GM12878 (cell line): ENCODE measurements around the gene FMNL3. TPM values are rescaled to one million over a fixed set of nuclear protein-coding genes. Genes with fewer than 3 reads are reported as not detected.

Source experiments
- BCL3 ChIP-seq: IDR thresholded peaks from 2 replicates; pipeline ENCODE4 v1.6.1; 2011; ENCODE audit warnings: borderline replicate concordance, low read depth, mild to moderate bottlenecking, moderate library complexity, low read length; ENCODE audit not compliant: insufficient read depth, poor library complexity, severe bottlenecking
- DPF2 ChIP-seq: fragments of 450-650 bp; IDR thresholded peaks from 2 replicates; pipeline ENCODE4 v1.6.1; 2017; ENCODE audit warnings: mild to moderate bottlenecking
- FOS ChIP-seq: IDR thresholded peaks from 3 replicates; pipeline ENCODE4 v1.6.1; 2011; ENCODE audit warnings: borderline replicate concordance; ENCODE audit not compliant: insufficient read length; ENCODE audit errors: extremely low read depth
- HDGF ChIP-seq: fragments of 450-650 bp; IDR thresholded peaks from 2 replicates; pipeline ENCODE4 v1.6.1; 2016; ENCODE audit warnings: antibody characterized with exemption
- NR2C1 ChIP-seq: fragments of 450-650 bp; IDR thresholded peaks from 2 replicates; pipeline ENCODE4 v1.6.1; 2017; ENCODE audit warnings: antibody characterized with exemption, mild to moderate bottlenecking, moderate library complexity
- NRF1 ChIP-seq: conservative IDR thresholded peaks from 2 replicates; pipeline ENCODE4 v1.6.1; 2011; ENCODE audit warnings: mild to moderate bottlenecking, low read depth, low read length, improper control_type of control experiment
- POLR2AphosphoS5 ChIP-seq: IDR thresholded peaks from 2 replicates; pipeline ENCODE4 v1.6.1; 2011; ENCODE audit warnings: mild to moderate bottlenecking, low read length, inconsistent platforms
- SREBF2 ChIP-seq: IDR thresholded peaks from 2 replicates; pipeline ENCODE4 v1.6.1; 2012; ENCODE audit warnings: mild to moderate bottlenecking, low read length
- TAF1 ChIP-seq: IDR thresholded peaks from 2 replicates; pipeline ENCODE4 v1.6.1; 2011; ENCODE audit warnings: mild to moderate bottlenecking, low read depth, low read length, borderline replicate concordance
- TARDBP ChIP-seq: IDR thresholded peaks from 2 replicates; pipeline ENCODE4 v1.6.1; 2016; ENCODE audit warnings: borderline replicate concordance
- ZNF207 ChIP-seq: fragments of 450-650 bp; IDR thresholded peaks from 2 replicates; pipeline ENCODE4 v1.6.1; 2014; ENCODE audit warnings: antibody characterized with exemption, mild to moderate bottlenecking, borderline replicate concordance
- ZNF622 ChIP-seq: fragments of 450-650 bp; IDR thresholded peaks from 2 replicates; pipeline ENCODE4 v1.6.1; 2017; ENCODE audit warnings: mild to moderate bottlenecking, inconsistent platforms
- polyA plus RNA-seq, 11 experiments: library from polyadenylated mRNA; depleted of rRNA in 4 of 11; unstranded in 6 of 11; stranded (reverse) in 5 of 11; fragments of >200 nt; fragmentation: Nextera tagmentation in 4 of 11; fragmentation: Illumina TruSeq in 1 of 11; extraction: Ambion mirVana in 4 of 11; extraction: Trizol in 1 of 11; gene quantifications; 1 replicate in 1 of 11; 2 replicates in 10 of 11; pipeline versions ENCODE4 v1.2.1 to v1.2.3, GENCODE V29; 2011 to 2016; ENCODE audit warnings: inconsistent platforms in 2 of 11, missing spikeins in 2 of 11, low read depth in 1 of 11
- total RNA-seq, 4 experiments: library from RNA; depleted of rRNA in 3 of 4; stranded (reverse); fragments of >200 nt in 3 of 4; fragmentation: Illumina TruSeq in 1 of 4; extraction: Trizol in 1 of 4; gene quantifications; 2 replicates each; pipeline versions ENCODE4 v1.2.1 to v1.2.3, GENCODE V29; 2013 to 2021
- TF ChIP-seq, protein P1 (sequence below): fragments of 450-650 bp; IDR thresholded peaks from 2 replicates; pipeline ENCODE4 v1.6.1; 2016; ENCODE audit warnings: mild to moderate bottlenecking, moderate library complexity, borderline replicate concordance
- TF ChIP-seq, protein P2 (sequence below): fragments of 450-650 bp; IDR thresholded peaks from 2 replicates; pipeline ENCODE4 v1.6.1; 2018; ENCODE audit warnings: borderline replicate concordance, mild to moderate bottlenecking; ENCODE audit not compliant: partially characterized antibody
- TF ChIP-seq, protein P3 (sequence below): fragments of 450-650 bp; IDR thresholded peaks from 2 replicates; pipeline ENCODE4 v1.6.1; 2017; ENCODE audit warnings: mild to moderate bottlenecking
- TF ChIP-seq, protein P4 (sequence below): fragments of 450-650 bp; formaldehyde crosslinking; IDR thresholded peaks from 2 replicates; pipeline ENCODE4 v1.4.0; 2022; ENCODE audit warnings: mild to moderate bottlenecking, moderate library complexity

Gene FMNL3
- total and polyA plus RNA-seq, 10 of the 15 experiments (the other 5 are each of a cell fraction or from before 2014, with no cell fraction given) = 3.0 to 64.9 (median 30.9) TPM

GRCh38 chr12:49703647-49704137 lies 3.5 kb downstream of the FMNL3 start (continued):
- no peak for TF ChIP-seq FOS
- TF ChIP-seq, protein P1, sequence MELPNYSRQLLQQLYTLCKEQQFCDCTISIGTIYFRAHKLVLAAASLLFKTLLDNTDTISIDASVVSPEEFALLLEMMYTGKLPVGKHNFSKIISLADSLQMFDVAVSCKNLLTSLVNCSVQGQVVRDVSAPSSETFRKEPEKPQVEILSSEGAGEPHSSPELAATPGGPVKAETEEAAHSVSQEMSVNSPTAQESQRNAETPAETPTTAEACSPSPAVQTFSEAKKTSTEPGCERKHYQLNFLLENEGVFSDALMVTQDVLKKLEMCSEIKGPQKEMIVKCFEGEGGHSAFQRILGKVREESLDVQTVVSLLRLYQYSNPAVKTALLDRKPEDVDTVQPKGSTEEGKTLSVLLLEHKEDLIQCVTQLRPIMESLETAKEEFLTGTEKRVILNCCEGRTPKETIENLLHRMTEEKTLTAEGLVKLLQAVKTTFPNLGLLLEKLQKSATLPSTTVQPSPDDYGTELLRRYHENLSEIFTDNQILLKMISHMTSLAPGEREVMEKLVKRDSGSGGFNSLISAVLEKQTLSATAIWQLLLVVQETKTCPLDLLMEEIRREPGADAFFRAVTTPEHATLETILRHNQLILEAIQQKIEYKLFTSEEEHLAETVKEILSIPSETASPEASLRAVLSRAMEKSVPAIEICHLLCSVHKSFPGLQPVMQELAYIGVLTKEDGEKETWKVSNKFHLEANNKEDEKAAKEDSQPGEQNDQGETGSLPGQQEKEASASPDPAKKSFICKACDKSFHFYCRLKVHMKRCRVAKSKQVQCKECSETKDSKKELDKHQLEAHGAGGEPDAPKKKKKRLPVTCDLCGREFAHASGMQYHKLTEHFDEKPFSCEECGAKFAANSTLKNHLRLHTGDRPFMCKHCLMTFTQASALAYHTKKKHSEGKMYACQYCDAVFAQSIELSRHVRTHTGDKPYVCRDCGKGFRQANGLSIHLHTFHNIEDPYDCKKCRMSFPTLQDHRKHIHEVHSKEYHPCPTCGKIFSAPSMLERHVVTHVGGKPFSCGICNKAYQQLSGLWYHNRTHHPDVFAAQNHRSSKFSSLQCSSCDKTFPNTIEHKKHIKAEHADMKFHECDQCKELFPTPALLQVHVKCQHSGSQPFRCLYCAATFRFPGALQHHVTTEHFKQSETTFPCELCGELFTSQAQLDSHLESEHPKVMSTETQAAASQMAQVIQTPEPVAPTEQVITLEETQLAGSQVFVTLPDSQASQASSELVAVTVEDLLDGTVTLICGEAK = no peak
- TF ChIP-seq ZNF207 = no peak
- TF ChIP-seq, protein P2, sequence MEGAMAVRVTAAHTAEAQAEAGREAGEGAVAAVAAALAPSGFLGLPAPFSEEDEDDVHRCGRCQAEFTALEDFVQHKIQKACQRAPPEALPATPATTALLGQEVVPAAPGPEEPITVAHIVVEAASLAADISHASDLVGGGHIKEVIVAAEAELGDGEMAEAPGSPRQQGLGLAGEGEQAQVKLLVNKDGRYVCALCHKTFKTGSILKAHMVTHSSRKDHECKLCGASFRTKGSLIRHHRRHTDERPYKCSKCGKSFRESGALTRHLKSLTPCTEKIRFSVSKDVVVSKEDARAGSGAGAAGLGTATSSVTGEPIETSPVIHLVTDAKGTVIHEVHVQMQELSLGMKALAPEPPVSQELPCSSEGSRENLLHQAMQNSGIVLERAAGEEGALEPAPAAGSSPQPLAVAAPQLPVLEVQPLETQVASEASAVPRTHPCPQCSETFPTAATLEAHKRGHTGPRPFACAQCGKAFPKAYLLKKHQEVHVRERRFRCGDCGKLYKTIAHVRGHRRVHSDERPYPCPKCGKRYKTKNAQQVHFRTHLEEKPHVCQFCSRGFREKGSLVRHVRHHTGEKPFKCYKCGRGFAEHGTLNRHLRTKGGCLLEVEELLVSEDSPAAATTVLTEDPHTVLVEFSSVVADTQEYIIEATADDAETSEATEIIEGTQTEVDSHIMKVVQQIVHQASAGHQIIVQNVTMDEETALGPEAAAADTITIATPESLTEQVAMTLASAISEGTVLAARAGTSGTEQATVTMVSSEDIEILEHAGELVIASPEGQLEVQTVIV = no peak
- TF ChIP-seq NRF1 = no peak
- TF ChIP-seq TAF1 = 0 out of 2 replicates have a peak, but pooled peaks have one; percentile 52
- no peak; the same call in 1 of the 2 replicates for TF ChIP-seq DPF2
- TF ChIP-seq NR2C1 = no peak
- no peak for TF ChIP-seq HDGF
- TF ChIP-seq, protein P3, sequence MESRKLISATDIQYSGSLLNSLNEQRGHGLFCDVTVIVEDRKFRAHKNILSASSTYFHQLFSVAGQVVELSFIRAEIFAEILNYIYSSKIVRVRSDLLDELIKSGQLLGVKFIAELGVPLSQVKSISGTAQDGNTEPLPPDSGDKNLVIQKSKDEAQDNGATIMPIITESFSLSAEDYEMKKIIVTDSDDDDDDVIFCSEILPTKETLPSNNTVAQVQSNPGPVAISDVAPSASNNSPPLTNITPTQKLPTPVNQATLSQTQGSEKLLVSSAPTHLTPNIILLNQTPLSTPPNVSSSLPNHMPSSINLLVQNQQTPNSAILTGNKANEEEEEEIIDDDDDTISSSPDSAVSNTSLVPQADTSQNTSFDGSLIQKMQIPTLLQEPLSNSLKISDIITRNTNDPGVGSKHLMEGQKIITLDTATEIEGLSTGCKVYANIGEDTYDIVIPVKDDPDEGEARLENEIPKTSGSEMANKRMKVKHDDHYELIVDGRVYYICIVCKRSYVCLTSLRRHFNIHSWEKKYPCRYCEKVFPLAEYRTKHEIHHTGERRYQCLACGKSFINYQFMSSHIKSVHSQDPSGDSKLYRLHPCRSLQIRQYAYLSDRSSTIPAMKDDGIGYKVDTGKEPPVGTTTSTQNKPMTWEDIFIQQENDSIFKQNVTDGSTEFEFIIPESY = no peak
- TF ChIP-seq SREBF2 = no peak
- TF ChIP-seq, protein P4, sequence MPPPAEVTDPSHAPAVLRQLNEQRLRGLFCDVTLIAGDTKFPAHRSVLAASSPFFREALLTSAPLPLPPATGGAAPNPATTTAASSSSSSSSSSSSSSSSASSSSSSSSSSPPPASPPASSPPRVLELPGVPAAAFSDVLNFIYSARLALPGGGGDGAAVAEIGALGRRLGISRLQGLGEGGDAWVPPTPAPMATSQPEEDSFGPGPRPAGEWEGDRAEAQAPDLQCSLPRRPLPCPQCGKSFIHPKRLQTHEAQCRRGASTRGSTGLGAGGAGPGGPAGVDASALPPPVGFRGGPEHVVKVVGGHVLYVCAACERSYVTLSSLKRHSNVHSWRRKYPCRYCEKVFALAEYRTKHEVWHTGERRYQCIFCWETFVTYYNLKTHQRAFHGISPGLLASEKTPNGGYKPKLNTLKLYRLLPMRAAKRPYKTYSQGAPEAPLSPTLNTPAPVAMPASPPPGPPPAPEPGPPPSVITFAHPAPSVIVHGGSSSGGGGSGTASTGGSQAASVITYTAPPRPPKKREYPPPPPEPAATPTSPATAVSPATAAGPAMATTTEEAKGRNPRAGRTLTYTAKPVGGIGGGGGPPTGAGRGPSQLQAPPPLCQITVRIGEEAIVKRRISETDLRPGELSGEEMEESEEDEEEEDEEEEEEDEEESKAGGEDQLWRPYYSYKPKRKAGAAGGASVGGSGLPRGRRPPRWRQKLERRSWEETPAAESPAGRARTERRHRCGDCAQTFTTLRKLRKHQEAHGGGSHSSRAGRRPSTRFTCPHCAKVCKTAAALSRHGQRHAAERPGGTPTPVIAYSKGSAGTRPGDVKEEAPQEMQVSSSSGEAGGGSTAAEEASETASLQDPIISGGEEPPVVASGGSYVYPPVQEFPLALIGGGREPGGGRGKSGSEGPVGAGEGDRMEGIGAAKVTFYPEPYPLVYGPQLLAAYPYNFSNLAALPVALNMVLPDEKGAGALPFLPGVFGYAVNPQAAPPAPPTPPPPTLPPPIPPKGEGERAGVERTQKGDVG = no peak
- no peak for TF ChIP-seq ZNF622
- peak; percentile 32 for TF ChIP-seq BCL3
- TF ChIP-seq TARDBP = no peak
- peak; percentile 73 for TF ChIP-seq POLR2AphosphoS5
